Stimulated activated naive CD8-positive, alpha-beta T cell treated with anti-CD3 and anti-CD28 coated beads, Interleukin-15, Interleukin-2, amounts not matched to agents 100 U/mL and 50 U/mL, for 24 hours (primary cell): ENCODE results near the gene PHACTR4.
"Not testable (repeated sequence)": the region's sequence is repeated elsewhere in the genome, so short reads cannot be mapped to it uniquely, and the experiment has no call there.

ENCODE experiments used
- ATAC-seq: fragments of 150-1000 bp; cut with Tn5 transposase; one replicate; pipeline ENCODE4 v1.10.0; 2021
- DNase-seq: peaks from one replicate; pipeline ENCODE4 v3.0.0; 2021

The PHACTR4 gene

DNA sequence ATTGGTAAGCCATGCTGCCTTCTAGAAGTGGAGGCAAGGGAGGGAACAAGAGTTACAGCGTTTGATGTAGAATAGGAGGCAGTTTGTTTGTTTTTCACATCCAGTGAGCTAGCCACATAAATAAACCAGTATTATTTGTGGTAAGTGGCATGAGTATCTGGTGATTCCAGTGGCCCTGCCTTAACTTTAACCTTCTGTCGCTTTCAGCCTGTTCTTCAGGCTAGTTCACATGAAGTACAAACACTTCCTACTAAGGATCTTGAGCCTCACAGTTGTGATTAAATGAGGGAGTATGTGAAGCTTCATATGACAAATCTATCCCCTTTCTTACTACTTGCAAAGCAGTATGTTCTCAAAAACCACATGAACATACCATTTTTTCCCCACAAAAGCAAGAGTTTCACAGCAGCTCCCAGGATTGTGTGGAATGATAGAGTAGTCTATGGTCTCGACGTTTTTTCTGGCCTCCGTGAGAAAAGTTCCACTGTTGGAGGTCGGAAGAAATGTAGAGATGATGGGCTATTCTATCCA, 59.5 kb downstream of the PHACTR4 start:
- no peak for DNase-seq
- no peak for ATAC-seq

DNA sequence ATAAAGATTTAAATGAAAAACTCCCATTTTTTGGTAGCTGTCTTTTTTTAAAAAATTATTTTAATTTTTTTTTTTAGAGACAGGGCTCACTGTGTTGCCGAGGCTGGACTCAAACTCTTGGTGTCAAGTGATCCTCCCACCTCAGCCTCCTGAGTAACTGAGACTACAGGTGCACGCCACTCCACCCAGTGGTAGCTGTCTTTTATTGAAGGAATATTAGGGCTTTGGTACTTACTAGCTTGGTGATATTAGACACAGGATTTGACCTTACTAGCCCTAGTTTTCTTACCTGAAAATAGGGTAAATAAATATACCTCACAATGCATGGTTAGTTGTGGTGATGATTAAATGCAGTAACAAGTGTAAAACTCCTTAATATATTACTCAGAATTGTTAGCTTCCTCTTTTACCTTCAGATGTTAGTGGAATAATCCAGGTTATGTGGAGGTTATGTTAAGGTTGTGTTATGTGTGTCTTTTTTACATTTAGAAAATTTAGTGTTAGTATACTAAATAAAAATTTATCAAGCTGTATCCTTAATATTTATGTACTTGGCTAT, 66.8 kb downstream of the PHACTR4 start:
- ATAC-seq = no peak
- DNase-seq = no peak

DNA sequence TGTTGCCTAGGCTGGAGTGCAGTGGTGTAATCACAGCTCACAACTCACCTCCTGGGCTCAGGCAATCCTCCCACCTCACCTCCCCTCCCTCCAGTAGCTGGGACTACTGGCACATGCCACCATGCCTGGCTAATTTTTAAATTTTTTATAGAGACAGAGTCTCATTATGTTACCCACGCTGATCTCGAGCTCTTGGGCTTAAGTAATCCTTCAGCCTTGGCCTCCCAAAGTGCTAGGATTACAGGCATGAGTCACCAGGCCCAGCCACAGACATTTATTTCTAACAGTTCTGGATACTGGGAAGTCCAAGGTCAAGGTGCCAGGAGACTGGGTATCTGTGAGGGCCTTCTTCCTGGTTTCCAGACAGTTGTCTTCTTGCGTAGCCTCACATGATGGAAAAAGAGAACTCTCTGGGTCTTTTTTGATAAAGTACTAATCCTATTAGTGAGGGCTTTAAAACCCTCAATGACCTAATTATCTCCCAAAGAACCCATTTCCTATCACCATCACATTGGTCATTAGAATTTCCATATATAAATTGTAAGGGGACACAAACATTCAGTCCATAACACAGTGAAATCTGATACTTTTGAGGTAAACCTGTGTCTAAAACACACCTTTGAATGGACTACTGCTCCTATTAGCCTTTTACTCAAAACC, 67.9 kb downstream of the PHACTR4 start:
- DNase-seq (no peak), ATAC-seq (no peak)

DNA sequence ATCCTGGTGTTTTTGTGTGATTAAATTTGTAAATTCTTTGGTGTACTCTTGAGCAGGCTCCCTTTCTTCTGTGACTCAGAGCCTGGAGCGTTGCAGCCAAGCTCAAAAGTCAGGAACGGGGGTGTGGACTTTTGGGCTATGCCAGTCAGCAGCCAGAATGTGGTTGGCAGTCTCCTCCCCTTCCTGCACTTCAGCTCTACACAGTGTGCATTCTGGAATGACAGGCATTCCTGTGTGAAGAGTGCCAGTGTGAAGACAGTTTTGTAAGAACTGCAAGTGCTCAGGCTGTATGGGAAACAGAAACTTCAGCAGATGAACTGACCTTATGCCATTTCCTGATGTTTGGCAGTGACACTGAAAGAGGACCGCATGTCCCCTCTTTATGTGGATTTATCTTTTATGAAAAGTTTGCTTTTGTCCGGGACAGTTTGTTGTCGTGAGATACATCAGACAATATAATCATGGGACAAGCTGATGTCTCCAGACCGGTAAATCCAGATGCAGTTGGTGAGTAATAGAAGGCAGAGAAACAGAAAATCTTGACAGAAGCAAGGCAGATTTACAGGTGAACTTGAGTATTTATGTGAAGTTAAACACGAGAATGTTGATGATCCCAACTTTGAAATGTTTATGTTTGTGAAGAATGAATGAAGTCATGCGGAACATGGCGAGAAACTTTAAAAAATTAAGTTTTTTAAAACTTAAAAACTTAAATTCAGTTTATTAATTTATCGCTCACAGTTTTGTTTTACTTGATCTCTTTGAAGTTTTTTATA, 68.6 kb downstream of the PHACTR4 start:
- ATAC-seq (peak; percentile 75), DNase-seq (peak; percentile 14)

DNA sequence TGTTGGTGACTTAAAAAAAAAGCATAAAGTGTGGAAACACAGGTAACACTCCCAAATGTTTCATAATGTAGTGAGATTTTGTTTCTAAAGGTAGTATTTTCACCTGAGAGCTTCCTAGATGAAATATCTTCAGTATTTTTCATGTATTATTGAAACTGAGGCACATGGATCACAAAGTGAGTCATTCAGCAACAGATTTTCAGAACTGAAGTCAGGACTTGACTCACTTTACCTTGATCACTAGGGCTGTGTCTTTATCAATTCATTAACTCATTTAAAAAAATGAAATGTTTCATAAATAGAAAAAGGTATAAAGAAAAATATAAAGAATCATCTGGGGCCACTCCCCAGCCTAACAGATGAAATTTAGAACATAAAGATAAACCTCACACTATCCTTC, 69.8 kb downstream of the PHACTR4 start:
- no peak for ATAC-seq
- DNase-seq = no peak

DNA sequence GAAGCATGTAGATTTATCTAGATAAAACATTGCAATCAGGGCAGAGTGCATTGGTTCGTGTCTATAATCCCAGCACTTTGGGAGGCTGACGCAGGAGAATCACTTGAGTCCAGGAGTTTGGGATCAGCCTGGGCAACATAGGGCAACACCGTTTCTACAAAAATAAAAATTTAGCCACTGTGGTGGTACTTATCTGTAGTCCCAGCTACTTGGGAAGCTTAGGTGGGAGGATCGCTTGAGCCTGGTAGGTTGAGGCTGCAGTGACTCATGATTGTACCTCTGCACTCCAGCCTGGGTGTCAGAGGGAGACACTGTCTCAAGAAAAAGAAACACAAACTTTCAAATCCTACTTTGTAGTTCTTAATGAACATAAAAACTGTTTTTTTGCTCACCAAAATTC, 72.1 kb downstream of the PHACTR4 start:
- DNase-seq (no peak), ATAC-seq (no peak)

DNA sequence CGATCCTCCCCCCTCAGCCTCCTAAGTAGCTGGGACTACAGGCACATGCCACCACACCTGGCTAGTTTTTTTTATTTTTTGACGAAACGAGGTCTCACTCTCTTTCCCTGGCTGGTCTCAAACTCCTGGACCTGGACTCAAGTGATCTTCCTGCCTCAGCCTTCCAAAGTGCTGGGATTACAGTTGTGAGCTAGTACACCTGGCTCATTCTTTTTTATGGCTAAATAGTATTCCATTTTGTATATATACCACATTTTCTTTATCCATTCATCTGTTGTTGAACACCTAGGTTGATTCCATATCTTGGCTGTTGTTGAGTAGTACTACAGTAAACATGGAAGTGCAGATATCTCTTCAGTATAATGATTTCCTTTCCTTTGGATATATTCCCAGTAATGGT, 74.0 kb downstream of the PHACTR4 start:
- DNase-seq (no peak), ATAC-seq (no peak)

DNA sequence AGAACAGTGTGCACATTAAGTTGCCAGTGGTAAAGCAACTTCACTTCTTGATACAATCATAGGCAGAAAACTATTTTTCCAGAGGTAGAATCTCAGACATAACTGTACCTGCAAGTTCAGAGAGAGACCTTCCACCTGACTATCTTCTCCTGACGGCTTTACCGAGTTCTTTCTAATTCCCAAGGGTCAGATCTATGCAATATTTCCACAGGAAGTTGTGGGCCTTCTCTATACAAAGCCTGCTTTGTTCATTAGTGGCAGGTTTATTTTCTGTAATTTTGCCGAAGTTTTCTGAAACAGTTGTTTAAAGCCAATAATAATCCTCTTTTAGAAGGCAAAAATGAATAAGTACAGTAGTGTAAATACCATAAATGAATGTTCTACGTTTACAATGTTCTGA, 78.1 kb downstream of the PHACTR4 start:
- ATAC-seq = no peak
- no peak for DNase-seq

DNA sequence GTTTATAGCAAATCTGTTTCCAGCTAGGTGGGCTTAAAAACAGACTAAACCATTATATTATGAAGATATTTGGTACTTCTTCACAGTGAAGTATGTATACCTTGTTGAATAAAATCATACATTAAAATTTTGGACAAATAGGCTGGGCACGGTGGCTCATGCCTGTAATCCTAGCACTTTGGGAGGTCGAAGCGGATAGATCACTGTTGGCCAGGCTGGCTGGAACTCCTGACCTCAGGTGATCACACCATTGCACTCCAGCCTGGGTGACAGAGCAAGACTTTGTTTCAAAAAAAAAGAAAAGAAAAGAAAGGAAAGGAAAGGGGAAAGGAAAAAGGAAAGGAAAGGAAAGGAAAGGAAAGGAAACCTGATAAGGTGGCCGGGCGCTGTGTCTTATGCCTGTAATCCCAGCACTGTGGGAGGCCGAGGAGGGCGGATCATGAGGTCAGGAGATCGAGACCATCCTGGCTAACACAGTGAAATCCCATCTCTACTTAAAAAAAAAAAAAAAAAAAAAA, 78.6 kb downstream of the PHACTR4 start:
- DNase-seq = not testable (repeated sequence)

DNA sequence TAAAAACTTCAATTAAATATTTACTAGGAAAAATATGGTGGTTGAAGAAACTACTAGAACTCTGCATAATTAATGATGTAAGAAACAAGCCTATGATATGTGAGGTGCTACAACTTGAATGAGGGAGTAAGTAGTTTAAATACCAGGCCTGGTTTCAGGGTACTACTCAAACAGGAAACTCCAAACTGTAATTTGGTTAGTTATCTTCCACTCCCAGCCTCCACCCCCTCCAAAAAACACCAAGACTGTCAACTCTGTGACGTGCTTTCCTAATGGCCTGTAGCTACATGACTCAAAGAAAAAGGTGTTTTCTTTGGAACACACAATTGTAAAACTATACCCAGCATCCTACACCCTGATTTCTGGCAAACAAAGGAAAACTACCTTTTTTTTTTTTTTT, 80.4 kb downstream of the PHACTR4 start:
- DNase-seq = peak; percentile 36
- ATAC-seq = peak; percentile 90

More for the DNA sequence above, 78.6 kb downstream of the PHACTR4 start:
- not testable (repeated sequence) for ATAC-seq

DNA sequence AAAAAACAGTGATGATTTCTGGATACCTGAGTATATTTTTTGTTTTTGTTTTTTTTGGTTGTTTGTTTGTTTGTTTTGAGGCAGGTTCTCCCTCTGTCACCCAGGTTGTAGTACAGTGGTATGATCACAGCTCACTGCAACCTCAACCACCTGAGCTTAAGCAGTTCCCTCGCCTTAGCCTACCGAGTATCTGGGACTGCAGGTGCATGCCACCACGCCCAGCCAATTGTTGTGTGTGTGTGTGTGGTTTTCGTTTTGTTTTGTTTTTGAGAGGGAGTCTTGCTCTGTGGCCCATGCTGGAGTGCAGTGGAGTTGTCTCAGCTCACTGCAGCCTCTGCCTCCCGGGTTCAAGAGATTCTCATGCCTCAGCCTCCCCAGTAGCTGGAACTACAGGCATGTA, 81.0 kb downstream of the PHACTR4 start:
- no peak for DNase-seq

DNA sequence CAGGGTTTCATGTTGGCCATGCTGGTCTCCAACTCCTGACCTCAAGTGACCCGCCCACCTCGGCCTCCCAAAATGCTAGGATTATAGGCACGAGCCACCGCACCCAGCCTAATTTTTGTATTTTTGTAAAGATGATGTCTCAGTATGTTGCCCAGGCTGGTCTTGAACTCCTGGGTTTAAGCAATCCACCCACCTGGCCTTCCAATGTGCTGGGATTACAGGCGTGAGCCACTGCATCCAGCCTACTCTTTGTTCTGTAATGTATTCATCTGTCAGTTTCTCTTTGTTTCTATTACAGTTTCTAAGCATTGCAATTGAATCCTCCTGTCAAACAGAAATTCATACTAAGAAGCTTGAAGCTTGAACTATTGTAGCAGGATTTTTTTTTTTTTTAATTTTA, 81.5 kb downstream of the PHACTR4 start:
- no peak for ATAC-seq

More for the DNA sequence above, 81.0 kb downstream of the PHACTR4 start:
- ATAC-seq = no peak

DNA sequence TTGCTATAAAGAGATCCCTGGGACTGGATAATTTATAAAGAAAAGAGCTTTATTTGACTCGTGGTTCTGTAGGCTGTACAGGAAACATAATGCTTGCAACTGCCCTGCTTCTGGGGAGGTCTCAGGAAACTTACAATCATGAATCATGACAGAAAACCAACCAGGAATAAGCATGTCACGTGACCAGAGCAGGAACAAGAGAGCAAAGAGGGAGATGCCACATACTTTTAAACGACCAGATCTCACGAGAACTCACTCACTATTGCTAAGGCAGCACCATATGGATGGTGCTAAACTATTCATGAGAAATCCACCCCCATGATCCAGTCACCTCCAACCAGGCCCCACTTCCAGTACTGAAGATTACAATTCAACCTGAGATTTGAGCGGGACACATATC, 86.5 kb downstream of the PHACTR4 start:
- ATAC-seq (peak; percentile 40), DNase-seq (no peak)

More for the DNA sequence above, 81.5 kb downstream of the PHACTR4 start:
- DNase-seq = no peak

DNA sequence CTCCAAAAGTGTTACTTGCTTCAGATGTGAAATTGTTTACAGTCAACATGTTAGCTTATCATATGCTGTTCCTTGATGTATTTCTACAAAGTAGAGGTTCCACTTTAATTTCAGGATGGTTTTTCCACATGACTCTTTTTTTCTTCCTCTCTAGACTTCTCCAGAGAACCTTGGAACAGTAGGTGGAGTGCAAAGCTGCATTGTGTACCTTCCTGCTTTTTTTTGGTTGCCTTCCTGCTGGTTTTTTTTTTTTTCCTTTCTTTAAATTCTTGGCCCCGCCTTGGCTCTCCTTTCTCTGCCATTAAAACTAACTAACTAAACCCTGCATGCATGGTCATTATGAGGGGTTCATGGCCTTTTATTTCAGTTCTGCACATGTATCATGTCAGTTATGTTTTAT, 88.1 kb downstream of the PHACTR4 start:
- ATAC-seq (no peak), DNase-seq (no peak)

DNA sequence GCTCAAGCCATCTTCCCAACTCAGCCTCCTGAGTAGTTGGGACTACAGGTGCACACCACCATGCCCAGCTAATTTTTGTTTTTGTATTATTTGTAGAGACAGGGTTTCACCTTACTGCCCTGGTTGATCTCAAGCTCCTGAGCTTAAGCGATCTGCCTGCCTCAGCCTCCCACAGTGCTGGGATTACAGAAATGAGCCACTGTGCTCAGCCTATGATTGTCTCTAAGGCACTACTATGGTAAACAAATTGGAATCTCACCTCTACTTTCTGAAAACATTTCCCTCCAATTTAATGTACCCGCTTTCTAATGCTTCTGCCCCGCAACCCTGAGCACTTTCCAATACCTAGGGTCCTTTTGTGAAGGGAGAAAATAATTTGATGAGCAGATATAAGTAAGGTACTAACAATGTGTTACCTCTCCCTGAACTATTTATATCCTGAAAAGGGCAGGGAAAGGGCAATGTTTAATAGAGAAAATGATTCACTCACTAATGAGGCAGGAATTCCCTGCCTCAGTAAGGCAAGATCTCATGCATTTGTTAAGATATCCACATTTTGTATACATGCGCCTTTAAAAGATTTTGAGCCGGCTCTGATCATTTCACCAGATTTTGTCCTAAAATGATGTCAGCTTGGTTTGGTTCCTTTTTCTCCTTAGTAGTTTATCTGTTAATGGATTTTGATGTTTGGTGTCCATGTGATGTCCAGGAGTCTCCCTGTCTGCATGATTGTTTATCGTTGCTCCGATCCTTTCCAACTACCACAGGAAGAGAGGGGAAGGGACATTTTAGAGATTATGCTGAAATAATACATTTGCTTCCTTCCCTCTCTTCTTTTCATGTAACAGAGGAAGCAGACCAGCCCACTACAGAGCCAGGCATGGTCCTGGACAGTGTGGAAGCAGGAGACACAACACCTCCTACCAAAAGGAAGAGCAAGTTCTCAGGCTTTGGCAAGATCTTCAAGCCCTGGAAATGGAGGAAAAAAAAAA, 89.0 kb downstream of the PHACTR4 start:
- no peak for ATAC-seq
- no peak for DNase-seq

DNA sequence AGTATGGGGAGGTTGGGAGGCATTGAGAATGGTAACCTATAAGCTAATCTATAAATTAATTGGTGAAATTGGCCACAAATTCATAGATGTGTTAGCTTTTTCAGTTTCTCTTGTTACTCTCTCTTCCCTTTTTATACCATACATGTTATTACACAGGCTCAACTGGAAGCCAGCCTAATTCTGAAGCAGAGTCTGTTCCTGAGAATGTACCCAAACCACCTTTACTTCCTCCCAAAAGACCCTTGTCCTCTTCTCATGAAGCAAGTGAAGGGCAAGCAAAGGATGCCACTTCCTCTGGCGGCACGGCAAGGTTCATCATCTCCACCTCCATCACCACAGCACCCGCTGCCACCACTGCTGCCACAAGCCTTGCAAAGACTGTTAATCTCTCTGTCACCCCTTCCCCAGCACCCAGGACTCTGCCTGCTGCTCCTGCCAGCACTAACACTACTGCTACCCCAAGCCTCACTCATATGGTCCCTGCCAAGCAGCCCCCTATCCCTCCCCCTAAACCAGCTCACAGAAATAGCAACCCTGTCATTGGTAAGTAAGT, 96.8 kb downstream of the PHACTR4 start:
- DNase-seq (no peak), ATAC-seq (no peak)

DNA sequence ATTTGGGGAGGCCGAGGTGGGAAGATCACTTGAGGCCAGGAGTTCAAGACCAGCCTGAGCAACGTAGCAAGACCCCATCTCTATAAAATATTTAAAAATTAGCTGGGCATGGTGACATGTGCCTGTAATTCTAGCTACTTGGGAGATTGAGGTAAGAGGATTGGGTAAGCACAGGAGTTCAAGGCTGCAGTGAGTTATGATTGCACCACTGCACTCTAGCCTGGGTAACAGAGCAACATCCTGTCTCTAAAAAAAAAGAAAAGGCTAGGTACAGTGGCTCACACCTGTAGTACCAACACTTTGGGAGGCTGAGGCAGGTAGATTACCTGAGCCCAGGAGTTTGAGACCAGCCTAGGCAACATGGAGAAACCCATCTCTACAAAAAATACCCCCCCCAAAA, 100.6 kb downstream of the PHACTR4 start:
- DNase-seq (no peak), ATAC-seq (no peak)

DNA sequence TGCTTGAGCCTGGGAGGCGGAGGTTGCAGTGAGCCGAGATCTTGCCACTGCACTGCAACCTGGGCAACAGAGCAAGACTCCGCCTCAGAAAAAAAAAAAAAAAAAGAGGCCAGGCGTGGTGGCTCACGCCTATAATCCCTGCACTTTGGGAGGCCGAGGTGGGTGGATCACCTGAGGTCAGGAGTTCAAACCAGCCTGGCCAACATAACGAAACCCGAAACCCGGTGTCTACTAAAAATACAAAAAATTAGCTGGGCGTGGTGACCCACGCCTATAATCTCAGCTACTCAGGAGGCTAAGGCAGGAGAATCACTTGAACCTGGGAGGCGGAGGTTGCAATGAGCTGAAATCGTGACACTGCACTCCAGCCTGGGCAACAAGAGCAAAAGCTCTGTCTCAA, 110.0 kb downstream of the PHACTR4 start:
- not testable (repeated sequence) for ATAC-seq, DNase-seq

DNA sequence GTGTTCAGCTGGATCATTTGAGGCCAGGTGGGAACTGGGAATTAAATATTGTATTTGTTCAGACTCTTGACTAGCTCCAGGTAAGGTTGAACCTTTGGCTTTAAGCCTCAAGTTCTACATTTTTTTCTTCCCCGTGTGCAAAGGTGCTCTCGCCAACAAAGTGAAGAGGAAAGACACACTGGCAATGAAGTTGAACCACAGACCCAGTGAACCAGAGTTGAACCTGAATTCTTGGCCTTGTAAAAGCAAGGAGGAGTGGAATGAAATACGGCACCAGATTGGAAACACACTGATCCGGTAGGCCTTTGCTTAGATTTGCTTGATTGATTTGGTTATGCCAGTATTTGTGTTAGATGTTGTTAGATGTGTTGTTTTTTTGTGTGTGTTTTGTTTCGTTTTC, 110.8 kb downstream of the PHACTR4 start:
- DNase-seq = no peak
- ATAC-seq = no peak

DNA sequence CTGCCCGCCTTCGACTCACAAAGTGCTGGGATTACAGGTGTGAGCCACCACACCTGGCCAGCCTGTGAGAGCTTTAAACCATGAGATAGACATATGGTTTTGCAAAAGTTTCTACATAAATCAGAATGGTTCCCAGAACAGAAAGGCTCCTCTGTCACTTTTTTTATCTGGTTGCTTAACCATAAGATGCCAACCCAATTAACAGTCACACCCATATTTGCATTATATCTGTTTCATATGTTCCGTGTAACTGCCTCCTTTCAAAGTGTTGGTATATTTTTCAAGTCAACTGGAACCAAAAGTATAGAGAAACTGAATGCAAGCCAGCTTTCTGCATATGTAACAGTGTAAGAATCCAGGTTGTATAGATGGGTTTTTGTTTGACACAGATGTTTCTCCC, 112.6 kb downstream of the PHACTR4 start:
- ATAC-seq = no peak
- DNase-seq = no peak

DNA sequence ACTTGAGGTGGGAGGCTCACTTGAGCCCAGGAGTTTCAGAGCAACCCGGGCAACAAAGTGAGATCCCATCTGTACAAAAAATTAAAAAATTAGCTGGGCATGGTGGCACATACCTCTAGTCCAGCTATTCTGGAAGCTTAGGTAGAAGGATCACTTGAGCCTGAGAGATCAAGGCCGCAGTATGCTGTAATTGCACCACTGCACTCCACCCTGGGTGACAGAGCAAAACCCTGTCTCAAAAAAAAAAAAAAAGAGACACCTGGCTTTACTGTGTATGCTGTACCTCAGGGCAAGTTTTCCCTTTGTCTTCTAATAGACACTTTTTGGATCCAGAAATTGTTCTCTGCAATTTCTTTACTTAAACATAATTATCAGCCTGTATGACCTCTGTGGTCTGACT, 113.2 kb downstream of the PHACTR4 start:
- ATAC-seq (no peak), DNase-seq (no peak)
